GM21423 (cell line): ENCODE measurements around the gene VLDLR.
"Not testable (repeated sequence)": the region's sequence is repeated elsewhere in the genome, so short reads cannot be mapped to it uniquely, and the experiment has no call there.

Source experiments
- ATAC-seq: cut with Tn5 transposase; IDR thresholded peaks from one replicate; pipeline ENCODE4 v1.9.1; 2021; ENCODE audit warnings: mild to moderate bottlenecking, moderate library complexity; ENCODE audit not compliant: unreplicated experiment

Gene VLDLR

DNA sequence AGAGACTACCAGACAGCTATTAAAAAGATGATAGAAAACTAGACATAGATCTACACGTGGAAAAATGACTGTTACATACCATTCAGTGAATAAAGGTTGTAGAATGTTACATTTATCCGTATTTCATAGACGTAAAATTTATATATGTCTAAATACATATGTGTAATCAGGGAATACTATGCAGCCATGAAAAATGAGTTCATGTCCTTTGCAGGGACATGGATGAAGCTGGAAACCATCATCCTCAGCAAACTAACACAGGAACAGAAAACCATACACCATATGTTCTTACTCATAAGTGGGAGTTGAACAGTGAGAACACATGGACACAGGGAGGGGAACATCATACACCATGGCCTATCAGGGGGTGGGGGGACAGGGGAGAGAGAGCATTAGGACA lies 85.7 kb downstream of the VLDLR start:
- ATAC-seq = not testable (repeated sequence)
